T47D (cell line): ENCODE measurements around the gene CD81.
A peak's percentile ranks its signal among the peaks of the same experiment; 100 is the strongest.

ENCODE experiments used
- DNase-seq, 2 experiments: peaks; one replicate each; pipeline versions ENCODE4 v3.0.0 to v3.0.0-alpha.2; 2011 to 2012; ENCODE audit warnings: low read depth in 1 of 2, low spot score in 1 of 2
- JUND ChIP-seq: IDR thresholded peaks from 2 replicates; pipeline ENCODE4 v1.6.1; 2012; ENCODE audit warnings: low read depth
- in situ Hi-C: cut with HindIII; loops from 2 replicates; pipeline ENCODE4 v1.10.0; 2016; ENCODE audit warnings: low sequenced_read_pairs, low pct_unique_long_range_greater_than_20kb

The CD81 gene

GRCh38 chr11:2441171-2441570 lies 64.1 kb downstream of the CD81 start:
- no peak for TF ChIP-seq JUND
- no peak for DNase-seq
- in situ Hi-C loops = no loop called here

GRCh38 chr11:2442589-2442988 lies 65.5 kb downstream of the CD81 start:
- in situ Hi-C loops = no loop called here
- no peak for DNase-seq
- no peak for TF ChIP-seq JUND

GRCh38 chr11:2443406-2443805 lies 66.3 kb downstream of the CD81 start:
- DNase-seq = no peak
- in situ Hi-C loops = no loop called here
- no peak for TF ChIP-seq JUND

GRCh38 chr11:2443881-2444820 lies 67.0 kb downstream of the CD81 start, which contains the start of gene TRPM5:
TRPM5 (minus strand) TSS chr11:2444514; CDS start chr11:2423036, 21,478 bp downstream.
- DNase-seq = peak in 1 of 2 experiments; percentile 58
- no peak for TF ChIP-seq JUND
- in situ Hi-C loops = no loop called here

- peak; percentile 77 to 82 for DNase-seq
- no peak for TF ChIP-seq JUND
- in situ Hi-C loops = no loop called here
Measured at GRCh38 chr11:2444821-2445745, 68.0 kb downstream of the CD81 start, which contains the start of gene KCNQ1. KCNQ1 (plus strand) TSS chr11:2445008; CDS start chr11:2445099, 91 bp downstream.

GRCh38 chr11:2445746-2446551 lies 68.8 kb downstream of the CD81 start:
- in situ Hi-C loops = no loop called here
- TF ChIP-seq JUND = no peak
- DNase-seq = no peak

GRCh38 chr11:2446590-2447252 lies 69.6 kb downstream of the CD81 start:
- in situ Hi-C loops = no loop called here
- no peak for DNase-seq
- TF ChIP-seq JUND = no peak
